K562 (cell line): ENCODE data around the gene C2CD4D.

Experiments
- CREM ChIP-seq: IDR thresholded peaks from 2 replicates; pipeline ENCODE4 v1.6.1; 2014; ENCODE audit warnings: antibody characterized with exemption, low read depth
- ETV6 ChIP-seq, 3 experiments: fragments of 150-350 bp in 1 of 3; sonication (generic) in 1 of 3; formaldehyde crosslinking in 1 of 3; IDR thresholded peaks; 2 replicates each; pipeline versions ENCODE4 v1.6.1 to v1.8.0; 2014 to 2022; ENCODE audit warnings: borderline replicate concordance in 2 of 3, low read depth in 2 of 3, antibody characterized with exemption in 1 of 3, low read length in 1 of 3, mild to moderate bottlenecking in 1 of 3, missing genetic modification reagents in 1 of 3
- PHF8 ChIP-seq: fragments of 200-600 bp; sonication (generic); IDR thresholded peaks from 2 replicates; pipeline ENCODE4 v1.6.1; 2012; ENCODE audit warnings: mixed run types, mild to moderate bottlenecking, inconsistent platforms, low read length, moderate library complexity, borderline replicate concordance
- TEAD4 ChIP-seq, 2 experiments: sonication (generic) in 1 of 2; formaldehyde crosslinking in 1 of 2; IDR thresholded peaks; 2 replicates each; pipeline versions ENCODE4 v1.6.1 to v1.8.0; 2012 to 2022; ENCODE audit warnings: borderline replicate concordance in 1 of 2, inconsistent platforms in 1 of 2, low read length in 1 of 2, mild to moderate bottlenecking in 1 of 2, missing genetic modification reagents in 1 of 2
- TFAM ChIP-seq: fragments of 250-450 bp; sonication (Bioruptor Pico); conservative IDR thresholded peaks from 2 replicates; pipeline ENCODE4 v1.5.0; 2021; ENCODE audit warnings: mild to moderate bottlenecking, moderate library complexity
- ZNF644 ChIP-seq: fragments of 200-800 bp; sonication (Bioruptor generic); IDR thresholded peaks from 2 replicates; pipeline ENCODE4 v1.6.1; 2016; ENCODE audit warnings: low read depth, missing genetic modification characterization, missing compliant biosample characterization
- TF ChIP-seq, protein P1 (sequence below), 3 experiments: IDR thresholded peaks in 2 of 3; conservative IDR thresholded peaks in 1 of 3; 2 replicates each; pipeline ENCODE4 v1.5.1; 2011 to 2012; ENCODE audit warnings: low read length in 3 of 3, mild to moderate bottlenecking in 3 of 3, control low read depth in 2 of 3, improper control_type of control experiment in 1 of 3, inconsistent platforms in 1 of 3, low read depth in 1 of 3, mixed read lengths in 1 of 3, moderate library complexity in 1 of 3; ENCODE audit not compliant: insufficient read depth in 2 of 3

DNA sequence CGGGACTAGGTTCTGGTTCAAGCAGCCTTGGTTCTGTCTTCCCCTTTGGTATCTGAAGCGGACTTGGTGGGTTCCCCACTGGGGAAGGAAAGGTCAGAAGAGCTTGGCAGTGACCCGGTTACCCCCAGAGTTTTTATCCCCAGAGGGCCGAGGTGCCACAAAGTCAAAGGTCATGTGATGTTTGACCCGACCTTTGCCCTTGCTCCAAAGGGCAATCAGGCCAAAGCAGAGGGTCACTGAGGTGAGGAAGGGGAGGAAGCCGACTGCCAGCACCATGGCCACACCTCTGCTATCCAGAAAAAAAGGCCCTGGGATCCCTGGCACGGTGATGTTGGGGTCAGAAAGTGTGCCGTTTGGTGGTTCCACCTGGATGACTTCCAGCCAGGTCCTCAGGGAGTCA lies 38.8 kb downstream of the C2CD4D start:
- TF ChIP-seq ETV6 (IDR thresholded peaks at IDR 0.05; ENCODE audit: borderline replicate concordance in 1 of 2, low read depth in 2 of 2, low read length in 1 of 2) (no peak), ETV6 (CRISPR knock-in tag; IDR thresholded peaks at IDR 0.05; ENCODE audit: borderline replicate concordance) (no peak), CREM (no peak), ZNF644 (tag) (no peak), TFAM (CRISPR knock-in tag) (no peak), TEAD4 (IDR thresholded peaks at IDR 0.05; ENCODE audit: low read length) (no peak), TEAD4 (CRISPR knock-in tag; IDR thresholded peaks at IDR 0.05; ENCODE audit: borderline replicate concordance) (no peak), PHF8 (no peak)
- TF ChIP-seq, protein P1, sequence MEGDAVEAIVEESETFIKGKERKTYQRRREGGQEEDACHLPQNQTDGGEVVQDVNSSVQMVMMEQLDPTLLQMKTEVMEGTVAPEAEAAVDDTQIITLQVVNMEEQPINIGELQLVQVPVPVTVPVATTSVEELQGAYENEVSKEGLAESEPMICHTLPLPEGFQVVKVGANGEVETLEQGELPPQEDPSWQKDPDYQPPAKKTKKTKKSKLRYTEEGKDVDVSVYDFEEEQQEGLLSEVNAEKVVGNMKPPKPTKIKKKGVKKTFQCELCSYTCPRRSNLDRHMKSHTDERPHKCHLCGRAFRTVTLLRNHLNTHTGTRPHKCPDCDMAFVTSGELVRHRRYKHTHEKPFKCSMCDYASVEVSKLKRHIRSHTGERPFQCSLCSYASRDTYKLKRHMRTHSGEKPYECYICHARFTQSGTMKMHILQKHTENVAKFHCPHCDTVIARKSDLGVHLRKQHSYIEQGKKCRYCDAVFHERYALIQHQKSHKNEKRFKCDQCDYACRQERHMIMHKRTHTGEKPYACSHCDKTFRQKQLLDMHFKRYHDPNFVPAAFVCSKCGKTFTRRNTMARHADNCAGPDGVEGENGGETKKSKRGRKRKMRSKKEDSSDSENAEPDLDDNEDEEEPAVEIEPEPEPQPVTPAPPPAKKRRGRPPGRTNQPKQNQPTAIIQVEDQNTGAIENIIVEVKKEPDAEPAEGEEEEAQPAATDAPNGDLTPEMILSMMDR (IDR thresholded peaks at IDR 0.05 in 2 of 3, conservative IDR thresholded peaks at IDR 0.05 in 1 of 3; ENCODE audit: insufficient read depth in 2 of 3, low read depth in 1 of 3, low read length in 3 of 3) = no peak
